Measurements from ENCODE around the gene NLGN1.

The NLGN1 gene

GRCh38 chr3:173732237-173732636 is 334.7 kb downstream of the NLGN1 start:
- no peak for DNase-seq

- DNase-seq = no peak
Observed at GRCh38 chr3:173733029-173733652, 335.6 kb downstream of the NLGN1 start.

- DNase-seq = no peak
Observed at GRCh38 chr3:173734473-173734872, 336.9 kb downstream of the NLGN1 start.

GRCh38 chr3:173734895-173735294 is 337.4 kb downstream of the NLGN1 start:
- no peak for DNase-seq

- no peak for DNase-seq
Observed at GRCh38 chr3:173735841-173736240, 338.3 kb downstream of the NLGN1 start.

- no peak for DNase-seq
Observed at GRCh38 chr3:173737167-173737808, 339.7 kb downstream of the NLGN1 start.

GRCh38 chr3:173739726-173740125 is 342.2 kb downstream of the NLGN1 start:
- DNase-seq = no peak

GRCh38 chr3:173742491-173742890 is 344.9 kb downstream of the NLGN1 start:
- no peak for DNase-seq

GRCh38 chr3:173743111-173743510 is 345.6 kb downstream of the NLGN1 start:
- no peak for DNase-seq

GRCh38 chr3:173743516-173743915 is 346.0 kb downstream of the NLGN1 start:
- DNase-seq = no peak

GRCh38 chr3:173744479-173744878 is 346.9 kb downstream of the NLGN1 start:
- DNase-seq = no peak

GRCh38 chr3:173744895-173745294 is 347.4 kb downstream of the NLGN1 start:
- DNase-seq = no peak

- DNase-seq = no peak
Observed at GRCh38 chr3:173745952-173746682, 348.6 kb downstream of the NLGN1 start.

- DNase-seq = no peak
Observed at GRCh38 chr3:173747427-173747826, 349.9 kb downstream of the NLGN1 start.

GRCh38 chr3:173748105-173748504 is 350.6 kb downstream of the NLGN1 start:
- no peak for DNase-seq

GRCh38 chr3:173750095-173750494 is 352.6 kb downstream of the NLGN1 start:
- no peak for DNase-seq

- DNase-seq = no peak
Observed at GRCh38 chr3:173750591-173750990, 353.0 kb downstream of the NLGN1 start.

GRCh38 chr3:173753593-173753992 is 356.0 kb downstream of the NLGN1 start:
- DNase-seq = no peak

GRCh38 chr3:173755161-173755560 is 357.6 kb downstream of the NLGN1 start:
- DNase-seq = no peak

GRCh38 chr3:173761161-173761560 is 363.6 kb downstream of the NLGN1 start:
- DNase-seq = no peak

GRCh38 chr3:173762501-173762900 is 365.0 kb downstream of the NLGN1 start:
- no peak for DNase-seq

- DNase-seq = no peak
Observed at GRCh38 chr3:173770011-173770410, 372.5 kb downstream of the NLGN1 start.

GRCh38 chr3:173770796-173771573 is 373.4 kb downstream of the NLGN1 start:
- DNase-seq = no peak
